ENCODE results near the gene TGM1.

- TF ChIP-seq POLR2A (IDR thresholded peaks at IDR 0.05) = no peak
- no peak for TF ChIP-seq CTCF (IDR thresholded peaks at IDR 0.05)
Observed at GRCh38 chr14:24258119-24258518, 4.9 kb downstream of the TGM1 start.
